Duodenal mucosa (tissue), 2 donors: ENCODE measurements around the gene PTPRB.

Experiments
- H3K27ac ChIP-seq: one replicate; pipeline ENCODE4 v1.7.0; 2013; ENCODE audit warnings: low read depth, low read length
- H3K27me3 ChIP-seq, 2 donors: one replicate each; pipeline ENCODE4 v1.7.0; 2013; ENCODE audit warnings: low read length in 2 of 2, control low read depth in 1 of 2; ENCODE audit not compliant: insufficient read depth in 2 of 2, control insufficient read depth in 1 of 2
- H3K36me3 ChIP-seq, 2 donors: one replicate each; pipeline ENCODE4 v1.7.0; 2013; ENCODE audit warnings: low read length in 2 of 2, control low read depth in 1 of 2; ENCODE audit not compliant: insufficient read depth in 2 of 2, control insufficient read depth in 1 of 2
- H3K4me1 ChIP-seq, 2 donors: one replicate each; pipeline ENCODE4 v1.7.0; 2013; ENCODE audit warnings: low read length in 2 of 2, control low read depth in 1 of 2; ENCODE audit not compliant: insufficient read depth in 2 of 2, control insufficient read depth in 1 of 2
- H3K4me3 ChIP-seq, 2 donors: one replicate each; pipeline ENCODE4 v1.7.0; 2013; ENCODE audit warnings: low read length in 2 of 2, low read depth in 1 of 2
- H3K9ac ChIP-seq, 2 donors: one replicate each; pipeline ENCODE4 v1.7.0; 2013; ENCODE audit warnings: low read length in 2 of 2, low read depth in 1 of 2
- H3K9me3 ChIP-seq, 2 donors: one replicate each; pipeline ENCODE4 v1.7.0; 2013; ENCODE audit warnings: low read length in 2 of 2, control low read depth in 1 of 2; ENCODE audit not compliant: control insufficient read depth in 1 of 2

Gene PTPRB

DNA sequence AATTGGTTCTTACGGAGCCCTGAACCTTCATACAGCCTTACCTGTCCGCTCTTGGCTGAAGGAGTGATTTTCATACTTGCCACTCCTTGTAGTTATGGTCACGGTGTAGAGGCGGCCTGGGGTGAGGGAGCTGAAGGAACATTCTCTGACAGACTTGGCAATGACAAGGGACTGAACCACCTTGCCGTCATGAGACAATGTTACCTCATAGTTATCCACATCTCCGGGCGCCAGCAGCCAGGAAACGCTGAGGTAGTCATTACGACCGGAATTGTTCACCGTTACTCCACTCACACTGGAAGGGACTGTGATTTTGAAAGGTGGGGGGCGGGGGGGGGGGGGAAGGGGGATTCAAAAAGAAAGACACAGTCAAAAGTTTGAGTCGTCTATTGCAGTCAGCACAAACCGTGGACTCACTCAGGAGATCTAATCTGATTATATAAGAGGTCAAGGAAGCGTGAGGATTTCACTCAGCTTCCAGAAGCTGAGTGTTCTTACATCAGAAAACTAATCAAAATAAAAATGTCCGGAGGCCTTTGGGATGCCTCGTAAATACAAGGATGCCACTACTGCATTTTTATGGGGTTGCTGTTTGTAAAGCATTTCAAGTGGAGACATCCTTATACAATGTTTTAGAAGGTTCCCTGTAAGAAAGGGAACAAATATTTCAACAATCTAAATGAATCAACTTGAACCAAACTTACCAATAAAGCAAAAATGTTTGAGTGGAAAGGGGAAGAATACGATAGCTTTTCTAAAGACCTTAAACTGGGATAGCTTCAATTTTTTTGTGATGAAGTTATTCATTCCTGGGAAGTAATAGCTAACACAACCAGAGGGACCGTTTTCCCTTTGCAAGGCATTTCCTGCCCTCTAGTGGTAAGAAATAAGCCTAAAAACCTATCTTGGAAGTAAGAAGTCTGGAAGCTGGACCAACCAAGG is 60.6 kb downstream of the PTPRB start:
- H3K36me3 ChIP-seq = no peaks in the 10 kb centered on the region
- H3K27me3 ChIP-seq = no peaks in the 10 kb centered on the region
- no peak overlapping the region for H3K27ac ChIP-seq
- H3K4me3 ChIP-seq = no peak overlapping the region
- H3K4me1 ChIP-seq = peaks cover 0 to 6% of the 10 kb centered on the region in 2 donors
- H3K9ac ChIP-seq = no peak overlapping the region
- no peaks in the 10 kb centered on the region for H3K9me3 ChIP-seq

DNA sequence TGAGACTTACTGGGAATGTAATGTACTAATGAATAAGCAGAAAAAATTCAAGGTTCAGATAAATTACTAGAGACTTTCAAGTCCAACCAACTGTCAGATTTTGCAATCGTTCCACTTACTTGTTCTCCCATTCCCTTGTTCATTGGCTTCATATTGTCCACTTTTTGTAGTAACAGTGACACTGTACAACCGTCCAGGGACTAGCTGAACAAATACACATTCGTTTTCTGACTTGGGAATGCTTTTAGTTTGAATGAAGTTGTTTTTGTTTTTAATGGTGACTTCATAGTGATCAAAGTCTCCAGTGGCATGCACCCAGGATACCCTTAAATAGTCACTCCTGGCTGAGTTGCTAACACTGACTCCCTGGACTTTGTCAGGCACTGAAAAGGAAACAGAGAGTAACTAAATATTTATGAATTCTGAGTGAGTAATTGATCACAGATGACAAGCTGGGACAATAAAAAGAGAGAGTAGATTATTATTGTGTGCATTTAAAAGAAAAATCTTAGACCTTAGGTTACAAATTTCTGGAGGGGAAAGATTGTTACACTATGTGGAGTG is 65.4 kb downstream of the PTPRB start:
- peaks cover 0 to 6% of the 10 kb centered on the region in 2 donors for H3K36me3 ChIP-seq

DNA sequence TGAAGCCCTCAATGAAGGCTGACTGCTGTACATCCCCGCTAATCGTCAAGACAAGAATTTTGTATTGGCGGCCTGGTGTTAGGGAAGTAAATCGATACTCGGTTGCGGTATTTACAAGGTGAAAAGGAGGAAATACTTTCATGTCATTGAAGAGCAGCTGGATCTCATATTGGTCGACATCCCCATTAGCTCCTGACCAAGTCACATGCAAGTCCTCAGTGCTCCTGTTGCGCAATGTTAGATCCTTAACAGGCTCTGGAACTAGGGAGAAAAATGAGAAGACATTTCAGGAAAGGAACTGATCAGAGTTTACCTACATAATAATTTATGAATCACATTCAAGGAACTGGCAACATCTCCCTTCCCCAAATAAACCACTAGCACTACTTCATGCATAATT is 66.2 kb downstream of the PTPRB start:
- Histone ChIP-seq H3K9me3 (no peaks in the 10 kb centered on the region), H3K27me3 (no peaks in the 10 kb centered on the region), H3K4me1 (peaks cover 0 to 10% of the 10 kb centered on the region in 2 donors), H3K27ac (no peak overlapping the region), H3K9ac (no peak overlapping the region), H3K36me3 (peaks cover 6% of the 10 kb centered on the region in 2 donors), H3K4me3 (no peak overlapping the region)

More for the DNA sequence above, 65.4 kb downstream of the PTPRB start:
- H3K9ac ChIP-seq = no peak overlapping the region
- no peak overlapping the region for H3K4me3 ChIP-seq
- peaks cover 0 to 10% of the 10 kb centered on the region in 2 donors for H3K4me1 ChIP-seq
- no peaks in the 10 kb centered on the region for H3K27me3 ChIP-seq
- H3K9me3 ChIP-seq = no peaks in the 10 kb centered on the region
- H3K27ac ChIP-seq = no peak overlapping the region

DNA sequence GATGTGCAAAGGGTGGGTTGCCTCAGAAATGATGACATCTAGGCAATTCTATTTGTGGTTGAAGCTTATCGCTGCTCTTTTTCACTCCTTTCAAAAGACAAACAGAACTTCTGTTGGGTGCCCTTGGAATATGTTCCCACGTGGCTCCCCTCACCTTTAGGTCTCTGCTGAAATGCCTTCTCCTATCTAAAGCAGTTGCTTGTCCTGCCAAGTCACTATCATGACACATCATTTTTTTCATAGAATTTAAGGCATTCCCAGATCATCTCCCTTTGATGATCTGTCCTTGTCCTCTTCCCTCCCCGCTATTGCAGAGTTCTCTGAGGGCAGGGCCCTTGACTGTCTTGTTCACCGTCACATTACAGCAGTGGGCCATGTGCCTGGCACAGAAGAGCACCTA is 75.7 kb downstream of the PTPRB start:
- Histone ChIP-seq H3K9me3 (no peaks in the 10 kb centered on the region), H3K4me3 (no peak overlapping the region), H3K27me3 (no peaks in the 10 kb centered on the region), H3K9ac (no peak overlapping the region), H3K36me3 (peaks cover 16 to 17% of the 10 kb centered on the region in 2 donors), H3K4me1 (peaks cover 0 to 5% of the 10 kb centered on the region in 2 donors), H3K27ac (no peak overlapping the region)

DNA sequence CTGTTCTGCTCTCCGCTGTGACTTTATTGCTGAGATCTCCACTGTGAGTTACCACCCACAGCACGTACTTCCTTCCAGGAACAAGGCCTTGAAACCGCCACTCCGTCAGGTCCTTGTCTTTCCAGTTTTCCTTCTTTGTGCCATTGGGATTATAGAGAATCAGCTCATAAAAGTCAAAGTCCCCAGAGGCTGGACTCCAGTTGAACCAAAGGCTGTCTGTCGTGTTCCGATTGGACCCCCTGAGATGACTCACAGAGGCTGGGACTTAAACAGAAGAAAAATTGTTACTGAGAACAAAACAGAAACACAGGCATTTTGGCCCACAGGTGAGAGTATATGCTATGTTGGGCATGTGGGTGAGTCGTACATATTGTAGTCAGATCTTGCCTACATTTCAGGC is 76.6 kb downstream of the PTPRB start:
- Histone ChIP-seq H3K27me3 (no peaks in the 10 kb centered on the region), H3K27ac (no peak overlapping the region), H3K36me3 (peaks cover 13 to 16% of the 10 kb centered on the region in 2 donors), H3K9ac (no peak overlapping the region), H3K4me1 (peaks cover 0 to 5% of the 10 kb centered on the region in 2 donors), H3K4me3 (no peak overlapping the region), H3K9me3 (no peaks in the 10 kb centered on the region)

DNA sequence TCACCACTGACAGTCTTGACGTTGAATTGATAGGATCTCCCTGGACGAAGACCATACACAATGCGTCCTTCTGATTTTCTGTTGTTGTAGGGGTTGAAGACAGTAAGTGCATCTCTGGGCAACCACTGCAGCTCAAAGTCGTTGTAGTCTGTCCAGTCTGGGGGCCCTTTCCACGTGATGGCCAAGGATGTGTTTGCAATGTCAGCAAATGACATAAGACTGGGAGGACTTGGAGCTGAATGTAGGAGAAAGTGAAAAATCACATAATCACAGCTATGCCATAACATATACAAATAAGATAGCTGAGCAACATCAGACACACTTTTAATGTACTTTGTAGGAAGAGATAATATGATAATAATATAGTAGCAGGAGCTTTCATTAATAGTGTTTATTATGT is 77.8 kb downstream of the PTPRB start:
- H3K4me1 ChIP-seq = peaks cover 0 to 5% of the 10 kb centered on the region in 2 donors
- H3K9ac ChIP-seq = no peak overlapping the region
- H3K9me3 ChIP-seq = no peaks in the 10 kb centered on the region
- H3K4me3 ChIP-seq = no peak overlapping the region
- no peak overlapping the region for H3K27ac ChIP-seq
- no peaks in the 10 kb centered on the region for H3K27me3 ChIP-seq
- peaks cover 13 to 22% of the 10 kb centered on the region in 2 donors for H3K36me3 ChIP-seq

DNA sequence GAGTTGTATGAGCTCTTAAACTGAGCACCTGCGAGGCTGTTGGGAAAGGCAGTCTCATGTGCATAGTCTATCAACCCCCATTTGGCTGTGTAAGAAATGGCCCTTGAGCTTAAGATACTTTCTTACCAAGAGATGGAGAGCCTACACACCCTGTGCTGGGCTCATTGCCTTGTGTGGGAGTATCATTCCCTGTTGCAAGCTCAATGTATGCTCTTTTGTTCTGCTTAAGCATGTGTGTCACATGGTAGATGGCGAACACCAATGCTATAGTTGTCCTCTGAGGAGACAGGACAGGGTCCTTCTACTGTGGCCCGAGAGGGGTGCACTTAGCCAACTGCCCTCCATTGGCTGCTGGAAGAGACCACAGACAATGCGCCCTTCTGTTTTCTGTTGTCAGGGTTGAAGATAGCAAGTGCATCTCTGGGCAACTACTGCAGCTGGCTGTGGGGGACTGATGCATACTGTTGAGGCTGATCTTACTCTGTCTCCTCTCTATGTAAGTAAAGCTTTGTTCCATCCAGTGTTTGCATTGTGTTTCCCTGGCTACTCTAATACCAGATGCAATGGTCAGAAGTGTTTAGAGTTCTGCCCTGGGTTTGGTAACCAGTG is 79.5 kb downstream of the PTPRB start:
- H3K27me3 ChIP-seq = no peaks in the 10 kb centered on the region
- H3K9ac ChIP-seq = no peak overlapping the region
- H3K27ac ChIP-seq = no peak overlapping the region
- H3K9me3 ChIP-seq = no peaks in the 10 kb centered on the region
- H3K4me1 ChIP-seq = peaks cover 0 to 5% of the 10 kb centered on the region in 2 donors
- peaks cover 13 to 23% of the 10 kb centered on the region in 2 donors for H3K36me3 ChIP-seq
- H3K4me3 ChIP-seq = no peak overlapping the region

DNA sequence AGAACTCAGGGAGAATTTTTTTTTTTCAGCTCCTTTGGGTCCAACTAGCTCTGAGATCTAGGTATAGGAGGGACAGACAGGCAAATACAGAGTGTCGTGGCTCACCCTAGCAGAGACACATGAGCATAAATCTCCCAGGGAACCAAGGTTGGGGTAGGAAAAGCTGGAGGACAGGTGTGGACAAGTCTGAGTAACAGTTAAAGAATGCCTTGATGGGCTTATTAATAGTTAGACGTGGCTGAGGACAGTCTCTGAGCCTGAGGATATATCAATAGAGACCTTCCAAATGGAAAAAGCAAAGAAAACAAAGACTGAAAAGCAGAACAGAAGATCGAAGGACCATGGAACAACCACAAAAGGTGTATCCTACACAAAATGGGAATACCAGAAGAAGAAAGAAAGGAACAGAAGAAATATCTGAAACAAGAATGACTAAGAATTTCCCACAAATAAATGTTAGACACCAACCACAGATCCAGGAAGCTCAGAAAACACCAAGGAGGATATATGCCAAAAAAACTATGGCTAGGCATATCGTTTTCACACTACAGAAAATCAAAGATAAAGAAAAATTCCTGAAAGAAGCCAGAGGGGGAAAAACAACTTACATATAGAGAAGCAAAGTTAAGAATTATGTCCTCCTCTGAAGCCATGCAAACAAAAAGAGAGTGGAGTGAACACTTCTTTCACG is 80.9 kb downstream of the PTPRB start:
- no peak overlapping the region for H3K4me3 ChIP-seq
- H3K9me3 ChIP-seq = no peaks in the 10 kb centered on the region
- no peak overlapping the region for H3K9ac ChIP-seq
- peaks cover 0 to 5% of the 10 kb centered on the region in 2 donors for H3K4me1 ChIP-seq
- H3K27ac ChIP-seq = no peak overlapping the region
- no peaks in the 10 kb centered on the region for H3K27me3 ChIP-seq
- H3K36me3 ChIP-seq = peaks cover 13 to 26% of the 10 kb centered on the region in 2 donors

DNA sequence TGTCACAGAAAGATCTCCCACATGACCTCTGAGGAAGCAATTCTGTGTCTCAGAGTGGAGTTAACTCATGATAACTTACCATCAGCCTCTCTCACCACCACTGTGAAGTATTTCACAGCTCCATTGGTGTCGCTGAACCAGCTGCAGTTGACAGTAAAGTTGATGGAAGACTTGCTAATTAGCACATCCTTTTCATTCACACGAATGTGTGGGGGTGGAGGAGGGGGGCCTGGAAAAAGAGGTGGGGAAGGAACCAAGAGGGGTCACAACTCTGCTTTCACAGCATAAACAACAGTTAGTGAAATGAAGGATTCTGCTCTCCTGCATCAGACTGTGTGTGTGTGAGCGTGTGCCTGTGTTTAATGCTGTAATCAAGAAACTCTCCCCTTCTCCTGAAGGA is 82.1 kb downstream of the PTPRB start:
- Histone ChIP-seq H3K27me3 (no peaks in the 10 kb centered on the region), H3K4me3 (no peak overlapping the region), H3K36me3 (peaks cover 17 to 23% of the 10 kb centered on the region in 2 donors), H3K9ac (no peak overlapping the region), H3K9me3 (no peaks in the 10 kb centered on the region), H3K4me1 (peaks cover 0 to under 1% of the 10 kb centered on the region in 2 donors), H3K27ac (no peak overlapping the region)
